ENCODE results near the gene INO80.

Gene INO80

DNA sequence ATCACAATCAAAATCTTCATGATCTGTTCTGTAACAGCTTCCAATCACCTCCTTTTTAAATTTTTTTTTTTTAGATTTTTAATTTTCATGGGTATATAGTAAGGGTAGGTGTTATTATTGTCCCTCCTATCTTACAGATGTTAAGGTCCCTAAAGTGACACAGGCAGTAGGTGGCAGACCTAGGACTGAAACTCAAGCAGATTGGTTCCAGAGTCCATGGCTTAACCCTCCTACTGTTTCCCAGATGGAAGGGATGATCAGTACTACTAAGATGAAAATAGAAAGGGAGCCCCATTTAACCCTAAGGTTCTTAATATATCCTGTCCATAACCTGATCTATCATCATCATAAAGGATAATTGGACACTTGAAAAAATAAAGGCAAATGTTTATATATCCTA lies 105.7 kb downstream of the INO80 start:
- in situ Hi-C loops (cut with MboI; ENCODE audit: low sequenced_read_pairs) = no loop called here

DNA sequence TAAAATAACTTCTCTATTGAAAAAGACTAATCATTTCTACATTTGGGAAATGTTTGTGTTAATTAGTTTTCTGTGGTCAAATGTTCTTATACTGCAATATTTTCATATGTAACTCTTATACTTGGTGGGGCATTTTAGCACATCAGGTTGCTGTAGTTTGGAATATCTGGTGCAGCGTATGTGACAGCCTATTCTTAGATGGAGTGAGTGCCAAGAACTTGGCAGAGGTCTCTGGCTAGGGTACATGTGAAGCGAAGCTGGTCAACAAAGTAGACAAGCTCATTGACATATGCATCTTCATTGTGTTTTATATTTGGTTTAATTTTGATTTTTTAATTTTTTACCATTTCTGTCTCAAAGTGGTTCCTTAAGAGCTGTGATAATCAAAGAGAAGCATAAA lies 109.6 kb downstream of the INO80 start:
- in situ Hi-C loops (cut with MboI; ENCODE audit: low sequenced_read_pairs) = no loop called here

DNA sequence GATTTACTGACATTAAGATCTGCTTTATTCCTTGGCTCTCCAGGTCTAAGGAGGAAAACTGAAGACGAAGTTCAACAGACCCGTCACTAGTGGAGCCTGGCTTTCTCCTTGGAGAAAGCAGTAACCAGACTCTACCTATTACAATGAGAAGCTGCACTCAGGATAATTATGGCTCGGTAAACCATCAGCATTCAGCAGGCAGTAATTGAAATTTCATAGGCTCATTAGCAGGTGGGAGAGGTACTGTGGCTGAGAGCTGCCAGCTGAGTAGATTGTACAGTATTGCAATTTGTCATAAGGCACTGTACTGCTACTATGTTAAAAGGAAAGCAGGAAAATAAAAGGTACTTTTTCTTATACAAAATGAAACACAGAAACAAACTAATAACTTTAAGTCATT lies 111.6 kb downstream of the INO80 start:
- in situ Hi-C loops (cut with MboI; ENCODE audit: low sequenced_read_pairs) = no loop called here

DNA sequence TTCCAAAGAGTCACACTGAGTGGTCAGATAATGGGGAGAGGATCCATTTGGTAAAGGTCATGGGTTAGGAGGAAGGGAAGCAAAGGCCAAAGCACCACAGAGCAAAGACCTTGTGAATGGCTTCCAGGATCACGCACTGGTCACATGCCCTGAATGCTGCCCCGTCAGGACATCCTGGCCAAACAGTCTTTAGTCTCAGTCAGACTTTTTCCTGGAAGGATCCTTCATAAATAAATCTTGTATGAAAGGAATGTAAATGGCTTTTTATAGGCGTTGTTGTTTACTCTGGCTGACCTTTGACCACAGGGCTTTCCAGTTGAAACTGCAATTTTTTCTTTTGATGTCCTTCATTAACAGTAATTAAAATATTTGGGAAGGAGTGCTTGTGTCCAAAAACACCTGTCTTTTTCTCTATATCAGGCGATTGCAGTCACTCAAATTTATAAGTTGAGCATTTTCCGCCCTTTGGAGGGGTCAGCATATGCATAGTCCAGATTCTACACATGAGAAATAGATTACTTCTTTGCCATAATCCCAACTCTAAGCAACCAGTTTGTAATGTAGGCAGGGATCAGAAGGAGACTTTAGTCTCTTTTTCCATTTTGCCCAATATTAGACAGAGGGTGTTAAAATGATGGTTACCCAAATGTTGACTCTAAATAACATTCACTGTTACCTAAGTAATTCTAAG lies 114.4 kb downstream of the INO80 start:
- in situ Hi-C loops (cut with MboI; ENCODE audit: low sequenced_read_pairs) = no loop called here

DNA sequence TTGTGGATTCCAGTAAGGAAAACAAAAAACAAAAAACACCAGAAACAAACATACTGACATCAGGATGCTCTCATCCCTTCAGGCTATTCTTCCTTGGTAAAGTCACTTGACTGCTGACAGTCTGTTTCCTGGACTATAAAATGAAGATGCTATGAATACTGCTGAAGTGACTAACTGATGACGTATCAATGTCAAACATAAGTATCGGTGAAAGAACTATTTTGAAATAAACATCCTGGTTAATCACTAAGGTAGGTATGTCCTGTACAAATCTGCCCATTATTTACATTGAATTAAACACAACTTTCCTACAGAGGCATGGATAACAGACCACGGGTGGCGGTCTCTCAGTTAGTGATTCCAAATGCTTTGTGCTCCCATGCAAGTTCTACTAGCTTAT lies 116.9 kb downstream of the INO80 start:
- in situ Hi-C loops (cut with MboI; ENCODE audit: low sequenced_read_pairs) = no loop called here

DNA sequence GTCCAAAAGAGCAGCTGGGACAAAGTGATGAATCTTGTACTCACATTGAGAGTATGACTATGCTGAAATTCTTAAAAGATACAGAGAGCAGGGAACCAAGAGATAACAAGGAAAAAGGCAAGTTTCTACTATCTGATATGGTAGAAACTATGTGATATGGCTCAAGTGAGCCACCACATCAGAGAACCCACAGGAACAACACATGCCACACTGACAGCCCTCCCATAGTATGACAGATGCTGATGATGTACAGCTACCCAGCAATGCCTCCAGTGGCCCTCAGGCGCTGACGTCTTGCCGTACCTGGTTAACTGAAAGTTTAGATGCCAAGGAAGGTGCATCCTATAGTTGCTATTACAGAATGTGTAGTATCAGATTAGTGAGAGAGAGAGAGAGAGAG lies 120.4 kb downstream of the INO80 start:
- in situ Hi-C loops (cut with MboI; ENCODE audit: low sequenced_read_pairs) = no loop called here

DNA sequence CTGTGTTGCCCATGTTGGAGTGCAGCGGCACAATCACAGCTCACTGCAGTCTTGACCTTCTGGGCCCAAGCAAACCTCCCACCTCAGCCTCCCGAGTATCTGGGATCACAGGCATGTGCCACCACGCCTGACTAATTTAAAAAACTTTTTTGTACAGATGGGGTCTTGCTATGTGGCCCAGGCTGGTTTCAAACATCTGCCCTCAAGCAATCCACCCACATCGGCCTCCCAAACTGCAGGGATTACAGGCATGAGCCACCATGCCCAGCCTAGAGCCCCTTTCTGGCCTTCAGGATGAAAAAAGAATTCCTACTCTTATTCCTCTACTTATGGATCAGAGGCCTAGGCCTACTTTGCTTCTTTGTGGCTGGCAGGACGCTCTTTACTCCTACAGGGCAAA lies 123.3 kb downstream of the INO80 start:
- in situ Hi-C loops (cut with MboI; ENCODE audit: low sequenced_read_pairs) = no loop called here

DNA sequence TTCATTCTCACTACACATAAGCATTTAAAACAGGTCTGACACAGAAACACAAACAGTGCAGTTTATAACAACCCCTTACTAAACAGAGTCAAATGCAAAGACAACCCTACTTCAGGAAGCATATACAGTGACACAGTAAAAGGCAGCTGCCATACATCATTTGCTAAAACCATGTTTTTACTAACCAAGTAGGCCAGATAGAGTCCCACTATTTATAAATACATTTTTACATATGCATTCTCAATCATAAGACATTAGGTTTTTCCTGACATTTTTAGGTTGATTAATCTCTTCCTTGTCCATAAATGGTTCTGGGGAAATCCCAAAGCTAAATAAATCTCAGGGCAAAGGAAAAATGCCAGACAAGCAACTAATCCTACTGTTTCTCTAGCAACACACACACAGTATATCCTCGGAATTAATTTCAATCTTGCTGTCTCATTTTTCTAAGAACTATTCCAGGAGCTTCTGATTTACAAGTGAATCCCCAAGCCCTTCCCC lies 123.8 kb downstream of the INO80 start:
- in situ Hi-C loops (cut with MboI; ENCODE audit: low sequenced_read_pairs) = no loop called here

DNA sequence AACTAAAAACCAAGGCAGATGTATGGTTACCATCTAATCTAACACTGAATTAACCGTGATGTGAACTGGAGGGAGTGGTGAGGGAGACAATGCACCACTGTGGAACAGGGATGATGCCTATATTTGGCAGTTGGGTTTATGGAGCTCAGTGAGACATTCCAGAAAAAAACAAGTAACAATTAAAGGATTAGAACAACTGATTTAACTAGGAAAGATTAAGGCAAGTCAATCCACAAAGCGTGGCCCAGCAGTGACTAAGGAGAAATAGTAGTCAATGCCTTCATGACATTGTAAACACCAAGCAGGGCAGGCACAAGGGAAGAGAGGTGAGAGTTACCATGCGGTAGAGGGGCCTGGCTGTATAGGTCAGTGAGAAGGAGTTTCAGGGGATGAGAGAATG lies 124.7 kb downstream of the INO80 start:
- in situ Hi-C loops (cut with MboI; ENCODE audit: low sequenced_read_pairs) = no loop called here

DNA sequence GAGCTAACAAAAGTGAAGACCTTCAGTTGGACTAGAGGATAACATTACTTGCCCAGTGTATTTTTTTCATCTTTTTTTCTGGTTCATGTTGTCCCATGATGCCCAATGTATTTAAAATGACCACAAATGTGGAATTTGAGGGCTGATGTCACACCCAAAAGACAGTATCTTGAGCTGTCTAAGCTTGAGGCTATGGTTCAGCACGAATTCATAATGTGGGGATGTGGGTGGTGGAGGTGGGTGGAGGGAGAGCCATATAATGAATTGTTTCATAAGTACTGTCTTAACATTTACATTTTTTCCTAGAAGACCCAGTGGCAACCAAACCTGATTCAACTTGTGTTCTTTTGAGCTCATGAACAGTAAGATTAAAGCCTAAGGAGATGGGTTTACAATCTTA lies 125.3 kb downstream of the INO80 start:
- in situ Hi-C loops (cut with MboI; ENCODE audit: low sequenced_read_pairs) = no loop called here

DNA sequence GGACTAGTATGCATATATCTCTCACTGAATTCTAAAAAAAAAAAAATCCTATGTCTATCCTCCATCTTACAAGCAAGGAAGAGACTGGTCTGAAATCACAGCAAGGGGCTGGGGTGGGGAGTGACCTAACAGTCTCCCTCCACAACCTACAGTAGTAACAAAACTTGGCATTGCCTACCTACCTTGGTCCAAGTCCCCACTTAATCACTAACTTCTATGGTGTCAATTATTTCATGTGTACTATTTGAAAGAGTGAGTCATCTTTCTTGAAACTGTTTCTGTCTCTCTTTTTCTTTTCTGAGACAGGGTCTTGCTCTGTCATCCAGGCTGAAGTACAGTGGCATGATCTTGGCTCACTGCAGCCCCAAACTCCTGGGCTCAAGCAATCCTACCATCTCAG lies 126.0 kb downstream of the INO80 start:
- in situ Hi-C loops (cut with MboI; ENCODE audit: low sequenced_read_pairs) = no loop called here

DNA sequence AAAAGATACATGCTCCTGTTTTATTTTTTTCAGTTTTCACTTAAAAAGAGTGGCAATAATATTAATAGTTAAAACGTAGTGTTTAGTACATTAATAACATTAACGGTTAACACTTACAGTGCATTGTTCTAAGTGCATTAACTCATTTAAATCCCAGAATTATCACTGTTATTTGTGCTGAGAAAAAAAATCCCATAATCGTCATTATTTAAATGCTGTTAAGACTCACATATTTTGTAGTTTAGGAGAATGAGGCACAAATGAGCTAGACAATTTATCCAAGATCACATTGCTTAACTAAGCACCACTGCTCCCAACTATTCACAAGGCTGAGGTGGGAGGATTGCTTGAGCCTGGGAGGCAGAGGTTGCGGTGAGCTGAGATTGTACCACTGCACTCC lies 127.9 kb downstream of the INO80 start:
- in situ Hi-C loops (cut with MboI; ENCODE audit: low sequenced_read_pairs) = no loop called here

DNA sequence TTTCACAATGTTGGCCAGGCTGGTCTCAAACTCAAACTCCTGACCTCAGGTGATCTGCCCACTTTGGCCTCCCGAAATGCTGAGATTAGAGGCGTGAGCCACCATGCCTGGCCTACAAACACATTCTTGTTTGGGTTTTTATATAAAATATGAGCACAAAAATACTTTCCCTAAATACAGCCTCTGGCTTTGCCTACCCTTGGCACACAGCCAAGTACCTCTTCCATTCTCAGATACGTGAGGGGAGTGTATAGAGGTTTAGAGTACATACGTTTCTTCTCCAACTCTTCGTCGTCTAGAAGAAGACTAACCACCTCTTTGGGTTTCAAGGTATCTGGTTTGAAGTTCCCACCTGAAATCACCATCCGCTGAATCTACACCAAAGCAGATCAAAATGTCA lies 129.3 kb downstream of the INO80 start:
- in situ Hi-C loops (cut with MboI; ENCODE audit: low sequenced_read_pairs) = no loop called here

DNA sequence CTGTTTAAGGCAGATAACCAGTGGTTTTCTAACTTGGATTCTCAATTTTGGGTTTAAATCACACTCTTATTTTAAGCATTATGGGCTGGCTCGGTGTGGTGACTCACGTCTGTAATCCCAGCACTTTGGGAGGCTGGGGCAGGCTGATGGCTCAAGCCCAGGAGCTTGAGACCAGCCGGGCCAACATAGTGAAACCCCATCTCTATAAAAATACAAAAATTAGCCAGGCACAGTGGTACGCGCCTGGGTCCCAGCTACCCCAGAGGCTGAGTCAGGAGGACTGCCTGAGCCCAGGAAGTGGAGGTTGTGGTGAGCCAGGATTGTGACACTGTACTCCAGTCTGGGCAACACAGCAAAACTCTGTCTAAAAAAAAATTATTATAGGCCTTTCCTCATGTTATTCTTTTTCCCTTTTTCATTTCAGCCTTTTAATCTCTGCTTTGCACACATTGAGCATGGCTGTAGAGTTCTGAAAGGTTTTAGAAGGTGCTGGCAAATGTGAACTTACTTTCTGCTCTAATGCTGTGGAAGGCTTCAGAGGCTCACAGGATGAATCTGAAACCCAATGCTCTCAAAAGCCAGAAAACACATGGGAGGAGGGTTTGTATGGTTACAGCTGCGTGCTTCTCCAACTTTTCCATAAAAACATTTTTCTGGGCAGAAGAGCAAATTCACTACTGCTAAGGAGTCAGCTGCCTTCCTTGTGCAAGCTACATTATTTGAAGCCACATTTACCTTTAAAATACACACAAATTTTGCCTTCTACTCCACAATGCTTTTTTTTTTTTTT lies 130.3 kb downstream of the INO80 start:
- in situ Hi-C loops (cut with MboI; ENCODE audit: low sequenced_read_pairs) = no loop called here

DNA sequence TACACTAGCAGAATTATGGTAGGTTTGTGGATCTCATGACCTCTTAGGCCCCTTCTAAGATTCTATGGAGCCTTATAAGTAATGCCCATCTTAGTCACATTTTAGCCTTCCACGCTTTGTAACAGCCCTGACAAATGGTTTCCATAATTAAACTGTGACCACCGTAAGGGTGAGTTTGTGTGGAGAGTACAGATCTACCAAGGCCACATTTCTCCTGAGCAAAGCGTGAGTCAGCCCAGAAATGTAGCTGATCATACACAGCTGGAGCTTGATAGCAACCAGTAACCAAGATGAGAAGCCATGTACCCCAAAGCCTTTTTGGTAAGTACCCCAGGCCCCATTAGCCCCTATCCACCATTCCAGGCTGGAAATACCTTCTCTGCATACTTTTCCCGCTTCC lies 131.1 kb downstream of the INO80 start:
- in situ Hi-C loops (cut with MboI; ENCODE audit: low sequenced_read_pairs) = no loop called here

DNA sequence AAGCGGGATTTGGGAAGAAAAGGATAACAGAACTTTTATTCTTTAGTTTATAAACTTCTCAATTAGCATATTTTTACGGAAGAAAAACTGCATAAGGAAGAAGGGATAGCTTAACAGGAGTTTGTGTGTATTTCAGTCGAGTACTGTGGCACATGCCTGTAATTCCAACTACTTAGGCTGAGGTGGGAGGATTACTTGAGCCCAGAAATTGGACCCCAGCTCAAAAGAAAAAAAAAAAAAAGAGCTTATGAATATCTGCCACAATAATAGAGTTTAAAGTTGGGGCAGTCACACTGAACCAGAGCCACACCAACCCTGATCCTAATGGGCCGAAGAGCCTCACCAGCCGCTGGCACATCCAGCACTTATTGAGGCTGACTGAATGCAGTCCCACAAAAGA lies 131.7 kb downstream of the INO80 start:
- in situ Hi-C loops (cut with MboI; ENCODE audit: low sequenced_read_pairs) = no loop called here

DNA sequence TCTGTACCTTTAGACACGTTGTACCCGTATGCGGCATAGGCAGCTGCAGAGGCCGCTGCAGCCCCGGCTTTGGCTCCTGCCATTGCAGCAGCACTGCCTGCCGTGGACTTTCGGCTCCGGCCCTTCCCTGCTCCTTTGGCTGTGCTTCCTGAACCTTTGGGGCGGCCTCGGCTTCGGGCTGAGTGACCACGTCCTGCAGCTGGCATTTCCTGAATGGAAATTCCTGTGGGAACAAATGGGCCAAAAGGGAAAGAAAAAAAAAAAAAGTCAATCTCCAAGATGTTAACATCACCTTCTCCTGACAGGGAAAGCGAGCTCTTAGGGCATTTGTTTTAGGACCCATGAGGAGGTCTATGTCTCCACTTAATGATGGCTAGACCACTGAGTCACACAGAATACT lies 133.2 kb downstream of the INO80 start:
- in situ Hi-C loops (cut with MboI; ENCODE audit: low sequenced_read_pairs) = no loop called here

DNA sequence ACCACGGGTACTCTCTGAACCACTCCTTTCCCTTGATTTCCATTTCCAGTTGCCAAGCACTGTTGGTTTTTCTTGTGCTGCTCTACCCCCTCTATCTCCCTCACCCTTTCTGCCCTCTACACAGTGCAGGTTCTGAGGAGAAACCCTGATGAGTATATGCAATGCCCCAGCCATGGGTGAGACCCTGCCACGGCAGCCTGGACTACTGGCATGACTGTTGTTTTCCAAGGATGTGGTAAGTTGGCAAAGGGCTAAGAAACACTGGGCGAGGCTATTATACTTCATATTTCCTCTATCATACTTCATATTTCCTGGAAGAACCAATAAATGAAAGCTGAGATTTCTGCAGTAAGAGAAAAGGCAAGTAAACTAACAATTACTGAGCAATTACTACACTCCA lies 134.9 kb downstream of the INO80 start:
- in situ Hi-C loops (cut with MboI; ENCODE audit: low sequenced_read_pairs) = no loop called here

DNA sequence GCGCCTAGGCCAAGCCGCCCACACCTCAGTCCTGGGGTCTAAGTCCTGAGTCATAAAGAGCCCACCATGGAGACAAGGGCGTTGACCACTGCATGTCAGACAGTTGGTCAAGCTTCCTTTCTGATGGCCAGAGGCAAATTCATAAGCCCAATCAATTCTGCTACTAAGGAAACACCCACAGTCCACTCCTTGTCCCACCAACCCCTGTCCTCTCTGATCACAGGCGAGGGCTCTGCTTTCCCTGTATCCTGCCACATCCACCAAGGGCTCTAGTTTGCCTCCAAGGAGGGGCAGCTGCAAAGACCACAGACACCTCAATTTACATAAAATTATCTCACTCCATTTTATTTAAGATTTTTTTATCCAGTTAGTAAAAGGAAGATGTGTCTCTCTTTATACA lies 137.5 kb downstream of the INO80 start:
- in situ Hi-C loops (cut with MboI; ENCODE audit: low sequenced_read_pairs) = no loop called here

DNA sequence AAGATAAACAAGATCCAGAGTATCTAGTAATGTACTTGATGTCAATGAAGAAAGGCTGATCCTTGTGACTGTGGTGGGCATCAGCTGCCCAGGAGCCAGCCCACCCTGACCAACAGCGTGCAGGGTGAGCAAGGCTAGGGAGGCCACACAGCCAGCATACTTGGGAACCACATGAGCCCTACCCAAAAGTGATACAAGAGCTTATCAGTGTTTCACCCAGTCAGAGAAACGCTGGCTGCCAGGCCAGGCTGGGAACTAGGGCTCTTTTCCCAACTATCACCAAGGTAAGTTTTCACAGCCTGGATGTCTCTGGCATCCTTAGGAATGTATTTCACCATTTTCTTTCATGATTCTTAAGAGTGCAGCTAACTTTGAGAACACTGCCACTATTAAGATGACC lies 137.9 kb downstream of the INO80 start:
- in situ Hi-C loops (cut with MboI; ENCODE audit: low sequenced_read_pairs) = no loop called here

DNA sequence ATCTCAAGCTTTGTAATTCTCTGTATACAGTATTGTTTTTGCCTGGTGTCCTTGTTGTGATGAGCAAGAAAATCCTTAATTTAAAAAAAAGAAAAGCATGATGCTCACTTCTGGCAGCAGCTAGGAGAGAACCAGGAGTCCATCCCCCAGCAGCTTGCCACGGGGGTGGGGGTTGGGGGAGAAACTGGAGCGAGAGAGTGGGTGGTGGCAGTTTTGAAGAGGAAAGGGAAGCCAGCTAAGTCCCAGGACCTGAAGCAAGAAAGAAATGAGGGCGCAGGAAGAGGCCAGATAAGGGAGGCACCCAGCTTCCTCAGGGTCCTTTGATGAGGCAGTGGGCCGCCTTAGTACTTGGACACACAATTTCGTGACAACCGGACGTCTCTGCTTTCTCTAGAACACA lies 139.3 kb downstream of the INO80 start:
- in situ Hi-C loops (cut with MboI; ENCODE audit: low sequenced_read_pairs) = no loop called here

DNA sequence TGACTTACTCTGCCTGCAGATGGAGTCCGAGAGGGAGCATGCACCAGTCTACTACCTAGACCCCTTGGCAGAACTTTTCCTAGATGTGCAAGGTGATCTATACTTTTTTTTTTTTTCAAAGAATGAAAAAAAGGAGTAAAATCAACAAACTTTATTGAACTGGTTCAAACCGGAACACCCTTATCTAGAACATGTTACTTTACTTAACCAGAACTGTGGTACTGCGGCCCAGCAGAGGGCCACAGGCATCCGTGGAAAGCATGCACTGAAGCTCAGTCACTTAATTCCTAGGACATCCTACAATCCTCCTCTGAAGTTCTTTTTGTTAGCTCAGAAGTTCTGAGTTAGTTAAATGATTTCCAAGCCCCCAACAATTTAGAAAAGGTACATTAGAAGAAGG lies 141.2 kb downstream of the INO80 start:
- in situ Hi-C loops (cut with MboI; ENCODE audit: low sequenced_read_pairs) = no loop called here

DNA sequence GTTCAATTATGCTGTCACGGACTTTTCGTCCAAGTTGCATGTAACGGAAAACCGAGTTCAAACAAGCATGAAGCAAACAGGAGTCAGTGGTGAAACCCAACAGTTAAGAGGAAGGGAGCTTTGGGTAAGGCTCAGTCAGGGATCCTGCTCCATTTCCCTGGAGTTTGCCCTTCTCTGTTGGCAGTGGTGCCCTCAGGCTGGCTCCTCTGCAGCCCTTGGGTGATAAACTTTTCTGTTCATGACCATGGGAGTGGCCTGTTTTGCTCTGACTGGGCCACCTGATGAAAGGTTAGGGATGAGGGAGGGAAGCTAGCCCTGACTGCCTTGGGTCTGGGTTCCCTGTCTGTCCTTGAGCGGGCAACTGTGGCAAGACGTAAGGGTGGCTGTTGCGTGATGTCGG lies 146.7 kb downstream of the INO80 start:
- in situ Hi-C loops (cut with MboI; ENCODE audit: low sequenced_read_pairs) = no loop called here
